Hepatocyte (in vitro differentiated cells): ENCODE data around the gene WDR46. TPM values are rescaled to one million over a fixed set of nuclear protein-coding genes. Genes with fewer than 3 reads are reported as not detected.

ENCODE experiments used
- DNase-seq: peaks from one replicate; pipeline ENCODE4 v3.0.0-alpha.2; 2016; ENCODE audit warnings: low spot score
- H2AFZ ChIP-seq: fragments of 200-600 bp; sonication (generic); 2 replicates; pipeline ENCODE4 v1.6.0; 2016; ENCODE audit warnings: antibody characterized with exemption, mild to moderate bottlenecking
- H3K27ac ChIP-seq: fragments of 200-600 bp; sonication (generic); 2 replicates; pipeline ENCODE4 v1.5.1; 2016; ENCODE audit warnings: mild to moderate bottlenecking
- H3K27me3 ChIP-seq: fragments of 200-600 bp; sonication (generic); 2 replicates; pipeline ENCODE4 v1.6.1; 2016
- H3K36me3 ChIP-seq: fragments of 200-600 bp; sonication (generic); replicated peaks from 2 replicates; pipeline ENCODE4 v1.5.1; 2016; ENCODE audit warnings: low read depth; ENCODE audit not compliant: insufficient read depth
- H3K4me1 ChIP-seq: fragments of 200-600 bp; sonication (generic); 2 replicates; pipeline ENCODE4 v1.5.1; 2016; ENCODE audit warnings: mild to moderate bottlenecking, moderate library complexity; ENCODE audit not compliant: insufficient read depth
- H3K4me2 ChIP-seq: fragments of 200-600 bp; sonication (generic); 2 replicates; pipeline ENCODE4 v1.6.0; 2016
- H3K4me3 ChIP-seq: fragments of 200-600 bp; sonication (generic); 2 replicates; pipeline ENCODE4 v1.5.1; 2016; ENCODE audit warnings: mild to moderate bottlenecking
- H3K79me2 ChIP-seq: fragments of 200-600 bp; sonication (generic); 2 replicates; pipeline ENCODE4 v1.6.0; 2017; ENCODE audit warnings: mild to moderate bottlenecking
- H3K9me2 ChIP-seq: fragments of 200-600 bp; sonication (generic); replicated peaks from 2 replicates; pipeline ENCODE4 v1.6.0; 2017; ENCODE audit warnings: mild to moderate bottlenecking; ENCODE audit not compliant: insufficient read depth
- H3K9me3 ChIP-seq: fragments of 200-600 bp; sonication (generic); 2 replicates; pipeline ENCODE4 v1.5.1; 2016; ENCODE audit warnings: low read depth, mild to moderate bottlenecking
- H4K20me1 ChIP-seq: fragments of 200-600 bp; sonication (generic); 2 replicates; pipeline ENCODE4 v1.6.0; 2016; ENCODE audit warnings: mild to moderate bottlenecking; ENCODE audit not compliant: insufficient read depth, poor library complexity, severe bottlenecking
- EZH2 ChIP-seq: fragments of 200-600 bp; sonication (generic); IDR thresholded peaks from 2 replicates; pipeline ENCODE4 v1.6.1; 2016; ENCODE audit warnings: antibody characterized with exemption, mild to moderate bottlenecking, borderline replicate concordance
- EZH2phosphoT487 ChIP-seq: fragments of 200-600 bp; sonication (generic); IDR thresholded peaks from one replicate; pipeline ENCODE4 v1.6.1; 2018; ENCODE audit warnings: antibody characterized with exemption, mild to moderate bottlenecking, low read depth, moderate library complexity; ENCODE audit not compliant: unreplicated experiment, severe bottlenecking
- WGBS: methylation state at CpG from one replicate; pipeline ENCODE4 v1.1.6; 2016; ENCODE audit warnings: low lambda C conversion rate; ENCODE audit errors: missing lambda C conversion rate; 5-methylcytosine and 5-hydroxymethylcytosine counted together
- polyA plus RNA-seq: library from polyadenylated mRNA; unstranded; fragments of >200 nt; fragmentation: Nextera tagmentation; extraction: Ambion mirVana; gene quantifications from 2 replicates; pipeline ENCODE4 v1.2.1, GENCODE V29; 2016
- total RNA-seq: library from RNA; depleted of rRNA; stranded (reverse); fragments of >200 nt; gene quantifications from 2 replicates; pipeline ENCODE4 v1.2.3, GENCODE V29; 2014
- TF ChIP-seq, protein P1 (sequence below): fragments of 200-600 bp; sonication (generic); IDR thresholded peaks from 2 replicates; pipeline ENCODE4 v1.5.1; 2016; ENCODE audit warnings: antibody characterized with exemption, mild to moderate bottlenecking; ENCODE audit not compliant: poor library complexity

The WDR46 gene
- total and polyA plus RNA-seq, 2 experiments from 2014 or later, result 51.1 to 84.2 TPM

DNA sequence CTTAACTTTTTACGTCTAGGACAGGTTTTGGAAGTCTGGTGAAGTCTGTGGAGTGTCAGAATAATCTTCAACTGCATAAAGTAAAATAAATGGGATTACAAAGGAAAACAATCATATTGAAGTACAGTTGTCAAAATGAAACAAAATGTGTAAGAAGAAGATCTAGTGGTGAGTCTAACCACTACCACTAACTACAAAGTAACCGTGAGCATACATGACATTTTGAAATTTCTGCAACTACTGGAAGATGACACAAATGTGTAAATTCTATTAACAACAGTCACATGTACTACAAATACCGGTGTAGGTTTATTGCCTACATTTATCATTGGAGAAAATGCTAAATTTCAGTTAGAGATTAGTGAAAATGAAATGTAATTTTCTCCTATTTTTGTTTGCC, 47.1 kb downstream of the WDR46 start:
- Histone ChIP-seq H3K4me3 (no peak overlapping the region), H3K79me2 (no peaks in the 10 kb centered on the region), H4K20me1 (no peaks in the 10 kb centered on the region), H3K27me3 (peaks cover 7% of the 10 kb centered on the region), H3K36me3 (no peaks in the 10 kb centered on the region), H2AFZ (no peak overlapping the region), H3K9me2 (no peaks in the 10 kb centered on the region), H3K4me2 (no peak overlapping the region), H3K27ac (no peak overlapping the region), H3K4me1 (no peaks in the 10 kb centered on the region), H3K9me3 (no peaks in the 10 kb centered on the region)
- no peak for DNase-seq
- TF ChIP-seq, protein P1, sequence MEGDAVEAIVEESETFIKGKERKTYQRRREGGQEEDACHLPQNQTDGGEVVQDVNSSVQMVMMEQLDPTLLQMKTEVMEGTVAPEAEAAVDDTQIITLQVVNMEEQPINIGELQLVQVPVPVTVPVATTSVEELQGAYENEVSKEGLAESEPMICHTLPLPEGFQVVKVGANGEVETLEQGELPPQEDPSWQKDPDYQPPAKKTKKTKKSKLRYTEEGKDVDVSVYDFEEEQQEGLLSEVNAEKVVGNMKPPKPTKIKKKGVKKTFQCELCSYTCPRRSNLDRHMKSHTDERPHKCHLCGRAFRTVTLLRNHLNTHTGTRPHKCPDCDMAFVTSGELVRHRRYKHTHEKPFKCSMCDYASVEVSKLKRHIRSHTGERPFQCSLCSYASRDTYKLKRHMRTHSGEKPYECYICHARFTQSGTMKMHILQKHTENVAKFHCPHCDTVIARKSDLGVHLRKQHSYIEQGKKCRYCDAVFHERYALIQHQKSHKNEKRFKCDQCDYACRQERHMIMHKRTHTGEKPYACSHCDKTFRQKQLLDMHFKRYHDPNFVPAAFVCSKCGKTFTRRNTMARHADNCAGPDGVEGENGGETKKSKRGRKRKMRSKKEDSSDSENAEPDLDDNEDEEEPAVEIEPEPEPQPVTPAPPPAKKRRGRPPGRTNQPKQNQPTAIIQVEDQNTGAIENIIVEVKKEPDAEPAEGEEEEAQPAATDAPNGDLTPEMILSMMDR, result no peak
- TF ChIP-seq EZH2 (no peak), EZH2phosphoT487 (no peak)
- WGBS, result 74% methylated on average over 3 of the region's 3 CpGs

DNA sequence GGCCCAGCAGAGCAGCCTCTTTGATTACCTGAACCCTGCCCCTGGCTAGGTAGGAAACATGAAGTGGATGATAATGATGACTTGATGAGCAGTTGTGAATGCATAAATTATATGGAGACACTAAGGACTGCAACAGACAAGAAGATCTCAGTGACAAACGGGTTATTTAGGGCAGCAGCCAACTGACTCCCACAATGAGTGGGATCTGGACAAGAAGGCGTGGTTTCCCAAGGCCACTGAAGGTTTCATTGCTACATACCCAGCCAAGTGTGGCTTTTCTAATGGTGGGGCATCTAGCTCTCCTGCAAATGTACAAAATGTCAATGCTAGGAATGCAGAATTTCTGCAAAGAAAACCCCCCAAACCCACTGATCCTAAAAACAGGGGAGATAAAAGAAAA, 51.3 kb downstream of the WDR46 start:
- H3K4me3 ChIP-seq, result no peak overlapping the region
- no peaks in the 10 kb centered on the region for H3K36me3 ChIP-seq
- no peaks in the 10 kb centered on the region for H3K9me2 ChIP-seq
- peaks cover 7% of the 10 kb centered on the region for H3K27me3 ChIP-seq
- no peaks in the 10 kb centered on the region for H3K9me3 ChIP-seq
- no peak for DNase-seq
- TF ChIP-seq, protein P1, result no peak
- no peak for TF ChIP-seq EZH2phosphoT487
- TF ChIP-seq EZH2, result no peak
- no peak overlapping the region for H3K27ac ChIP-seq
- no peaks in the 10 kb centered on the region for H4K20me1 ChIP-seq
- H3K4me2 ChIP-seq, result no peak overlapping the region
- 84% methylated on average over 2 of the region's 2 CpGs for WGBS
- H3K4me1 ChIP-seq, result no peaks in the 10 kb centered on the region
- H3K79me2 ChIP-seq, result no peaks in the 10 kb centered on the region
- H2AFZ ChIP-seq, result no peak overlapping the region

DNA sequence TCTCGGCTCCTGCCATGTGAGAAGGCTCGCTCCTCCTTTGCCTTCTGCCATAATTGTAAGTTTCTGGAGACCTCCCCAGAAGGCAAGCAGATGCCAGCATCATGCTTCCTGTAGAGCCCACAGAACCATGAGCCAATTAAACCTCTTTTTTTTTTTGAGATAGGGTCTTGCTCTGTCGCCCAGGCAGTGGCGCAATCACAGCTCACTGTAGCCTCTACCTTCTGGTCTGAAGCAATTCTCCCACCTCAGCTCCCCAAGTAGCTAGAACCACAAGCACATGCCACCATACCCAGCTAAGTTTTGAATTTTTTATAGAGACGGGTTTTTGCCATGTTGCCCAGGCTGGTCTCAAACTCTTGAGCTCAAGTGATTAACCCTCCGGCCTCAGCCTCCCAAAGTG, 52.2 kb downstream of the WDR46 start:
- DNase-seq, result no peak
- Histone ChIP-seq H3K4me1 (no peaks in the 10 kb centered on the region), H3K27ac (no peak overlapping the region), H3K79me2 (no peaks in the 10 kb centered on the region), H2AFZ (no peak overlapping the region), H3K27me3 (peaks cover 3% of the 10 kb centered on the region), H4K20me1 (no peaks in the 10 kb centered on the region), H3K4me2 (no peak overlapping the region), H3K9me2 (no peaks in the 10 kb centered on the region), H3K36me3 (no peaks in the 10 kb centered on the region), H3K9me3 (no peaks in the 10 kb centered on the region), H3K4me3 (no peak overlapping the region)
- 93% methylated on average over 6 of the region's 6 CpGs for WGBS
- TF ChIP-seq, protein P1, result no peak
- TF ChIP-seq EZH2phosphoT487 (no peak), EZH2 (no peak)

DNA sequence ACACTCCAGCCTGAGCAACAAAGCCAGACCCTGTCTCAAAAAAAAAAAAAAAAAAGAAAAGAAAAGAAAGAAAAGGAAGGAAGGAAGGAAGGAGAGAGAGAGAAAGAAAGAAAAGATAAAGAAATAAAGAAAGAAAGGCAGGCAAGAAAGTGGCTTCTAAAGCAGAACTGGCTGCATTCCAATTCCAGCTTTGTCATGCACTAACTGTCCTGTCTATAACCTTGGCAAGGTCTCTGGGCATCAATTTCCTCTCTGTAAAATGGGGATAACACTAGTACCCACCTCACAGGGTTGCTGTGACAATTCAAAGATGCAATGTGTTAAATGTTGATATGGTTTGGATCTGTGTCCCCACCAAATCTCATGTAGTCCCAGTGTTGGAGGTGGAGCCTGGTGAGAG, 52.7 kb downstream of the WDR46 start:
- Histone ChIP-seq H3K27me3 (peaks cover 3% of the 10 kb centered on the region), H3K36me3 (no peaks in the 10 kb centered on the region), H2AFZ (no peak overlapping the region), H3K79me2 (no peaks in the 10 kb centered on the region), H4K20me1 (no peaks in the 10 kb centered on the region), H3K9me2 (no peaks in the 10 kb centered on the region), H3K4me3 (no peak overlapping the region), H3K27ac (no peak overlapping the region), H3K9me3 (no peaks in the 10 kb centered on the region), H3K4me2 (no peak overlapping the region), H3K4me1 (no peaks in the 10 kb centered on the region)
- TF ChIP-seq, protein P1, result no peak
- TF ChIP-seq EZH2phosphoT487, result no peak
- TF ChIP-seq EZH2, result no peak
- no peak for DNase-seq
